Ascending aorta (tissue), 2 donors: ENCODE data around the gene RPTOR. TPM values are rescaled to one million over a fixed set of nuclear protein-coding genes. Genes with fewer than 3 reads are reported as not detected.

Source experiments
- DNase-seq, 2 donors: peaks; one replicate each; pipeline ENCODE4 v3.0.0-alpha.2; 2019; ENCODE audit warnings: low spot score in 2 of 2
- H3K27ac ChIP-seq, 2 donors: fragments of 200-600 bp; sonication (generic); one replicate each; pipeline ENCODE4 v1.5.1; 2016 to 2017; ENCODE audit warnings: mild to moderate bottlenecking in 1 of 2
- H3K27me3 ChIP-seq: fragments of 200-600 bp; sonication (generic); one replicate; pipeline ENCODE4 v1.5.1; 2017
- H3K36me3 ChIP-seq, 2 donors: fragments of 200-600 bp; sonication (generic); one replicate each; pipeline ENCODE4 v1.5.1; 2016
- H3K4me1 ChIP-seq, 2 donors: fragments of 200-600 bp; sonication (generic); one replicate each; pipeline ENCODE4 v1.5.1; 2016 to 2017; ENCODE audit warnings: mild to moderate bottlenecking in 1 of 2
- H3K4me3 ChIP-seq, 2 donors: fragments of 200-600 bp; sonication (generic); one replicate each; pipeline ENCODE4 v1.5.1; 2016 to 2017; ENCODE audit warnings: mild to moderate bottlenecking in 1 of 2
- H3K9me3 ChIP-seq, 2 donors: fragments of 200-600 bp; sonication (generic); one replicate each; pipeline ENCODE4 v1.5.1; 2016
- intact Hi-C: fragments of 100-400 bp; cut with DNase I; formaldehyde crosslinking; loops from one replicate; pipeline ENCODE4 v1.15.1; 2023
- total RNA-seq: library from RNA; depleted of rRNA; stranded (reverse); fragments of >200 nt; gene quantifications from one replicate; pipeline ENCODE4 v1.1.0, GENCODE V29; 2016
- TF ChIP-seq, protein P1 (sequence below), 3 experiments: fragments of 200-600 bp in 2 of 3; fragments of 450-650 bp in 1 of 3; sonication (generic) in 2 of 3; IDR thresholded peaks; one replicate each; pipeline ENCODE4 v1.5.1; 2016 to 2019; ENCODE audit warnings: antibody characterized with exemption in 3 of 3, mild to moderate bottlenecking in 1 of 3, moderate library complexity in 1 of 3

RPTOR gene
- total RNA-seq, 1 donor from 2014 or later, result 36.1 TPM

GRCh38 chr17:80878876-80879722, 334.5 kb downstream of the RPTOR start:
- H3K36me3 ChIP-seq, result peaks cover 26 to 28% of the 10 kb centered on the region in 2 donors
- no peaks in the 10 kb centered on the region for H3K4me1 ChIP-seq
- H3K9me3 ChIP-seq, result no peaks in the 10 kb centered on the region
- TF ChIP-seq, protein P1, sequence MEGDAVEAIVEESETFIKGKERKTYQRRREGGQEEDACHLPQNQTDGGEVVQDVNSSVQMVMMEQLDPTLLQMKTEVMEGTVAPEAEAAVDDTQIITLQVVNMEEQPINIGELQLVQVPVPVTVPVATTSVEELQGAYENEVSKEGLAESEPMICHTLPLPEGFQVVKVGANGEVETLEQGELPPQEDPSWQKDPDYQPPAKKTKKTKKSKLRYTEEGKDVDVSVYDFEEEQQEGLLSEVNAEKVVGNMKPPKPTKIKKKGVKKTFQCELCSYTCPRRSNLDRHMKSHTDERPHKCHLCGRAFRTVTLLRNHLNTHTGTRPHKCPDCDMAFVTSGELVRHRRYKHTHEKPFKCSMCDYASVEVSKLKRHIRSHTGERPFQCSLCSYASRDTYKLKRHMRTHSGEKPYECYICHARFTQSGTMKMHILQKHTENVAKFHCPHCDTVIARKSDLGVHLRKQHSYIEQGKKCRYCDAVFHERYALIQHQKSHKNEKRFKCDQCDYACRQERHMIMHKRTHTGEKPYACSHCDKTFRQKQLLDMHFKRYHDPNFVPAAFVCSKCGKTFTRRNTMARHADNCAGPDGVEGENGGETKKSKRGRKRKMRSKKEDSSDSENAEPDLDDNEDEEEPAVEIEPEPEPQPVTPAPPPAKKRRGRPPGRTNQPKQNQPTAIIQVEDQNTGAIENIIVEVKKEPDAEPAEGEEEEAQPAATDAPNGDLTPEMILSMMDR (IDR thresholded peaks at IDR 0.05), result no peak
- intact Hi-C loops, result no loop called here
- no peak overlapping the region for H3K4me3 ChIP-seq
- DNase-seq, result no peak
- H3K27me3 ChIP-seq, result no peaks in the 10 kb centered on the region
- H3K27ac ChIP-seq, result no peak overlapping the region

DNA sequence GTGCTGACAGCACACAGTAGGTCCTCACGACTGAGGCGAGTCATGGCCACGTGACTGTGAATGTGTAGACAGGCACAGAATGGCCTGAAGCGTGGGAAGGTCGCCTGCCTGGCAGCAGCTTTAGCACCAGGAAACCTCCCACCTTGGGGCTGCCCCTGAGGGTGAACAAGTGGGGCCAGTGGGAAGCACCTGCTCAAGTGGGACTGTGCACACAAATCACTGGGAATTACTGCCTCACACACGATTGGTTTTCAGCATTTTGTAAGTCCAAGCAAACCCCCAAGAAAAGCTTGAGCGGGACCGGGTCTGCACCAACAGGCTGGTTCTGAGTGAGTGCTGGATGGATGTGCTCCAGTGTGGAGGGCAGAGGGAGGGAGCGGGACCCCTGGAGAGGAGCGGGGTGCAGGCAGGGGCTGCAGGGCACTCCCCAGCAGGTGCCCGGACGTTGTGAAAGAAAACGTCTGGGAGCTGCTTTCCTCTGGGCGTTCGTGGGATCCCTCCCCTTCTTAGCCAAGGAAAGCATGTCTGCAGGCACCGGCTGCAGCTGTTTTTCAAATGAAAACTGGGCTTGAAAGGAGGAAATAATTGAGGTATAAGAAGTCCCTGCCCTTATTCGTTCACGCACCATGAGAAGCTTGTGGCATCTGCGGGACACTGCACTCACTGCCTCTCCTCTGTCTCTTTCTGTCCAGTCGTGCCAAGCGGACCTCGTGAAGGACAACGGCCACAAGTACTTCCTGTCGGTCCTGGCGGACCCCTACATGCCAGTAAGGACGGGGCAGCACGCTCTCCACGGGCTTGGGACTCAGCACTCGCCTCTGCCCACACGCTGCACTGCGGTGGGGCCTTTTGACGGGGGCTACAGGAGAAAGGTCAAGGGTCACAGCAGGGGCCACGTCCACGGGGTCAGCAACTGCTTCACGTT, 335.3 kb downstream of the RPTOR start:
- Histone ChIP-seq H3K27me3 (no peaks in the 10 kb centered on the region), H3K4me3 (no peak overlapping the region), H3K27ac (no peak overlapping the region), H3K9me3 (no peaks in the 10 kb centered on the region), H3K4me1 (no peaks in the 10 kb centered on the region), H3K36me3 (peaks cover 33 to 37% of the 10 kb centered on the region in 2 donors)
- intact Hi-C loops, result no loop called here
- TF ChIP-seq, protein P1 (IDR thresholded peaks at IDR 0.05), result no peak
- no peak for DNase-seq

- Histone ChIP-seq H3K27ac (no peak overlapping the region), H3K4me3 (no peak overlapping the region), H3K27me3 (no peaks in the 10 kb centered on the region), H3K36me3 (peaks cover 39 to 41% of the 10 kb centered on the region in 2 donors), H3K4me1 (no peaks in the 10 kb centered on the region), H3K9me3 (no peaks in the 10 kb centered on the region)
- DNase-seq, result no peak
- TF ChIP-seq, protein P1 (IDR thresholded peaks at IDR 0.05), result no peak
- intact Hi-C loops, result no loop called here
These were observed 336.0 kb downstream of the RPTOR start for GRCh38 chr17:80880648-80880985.

DNA sequence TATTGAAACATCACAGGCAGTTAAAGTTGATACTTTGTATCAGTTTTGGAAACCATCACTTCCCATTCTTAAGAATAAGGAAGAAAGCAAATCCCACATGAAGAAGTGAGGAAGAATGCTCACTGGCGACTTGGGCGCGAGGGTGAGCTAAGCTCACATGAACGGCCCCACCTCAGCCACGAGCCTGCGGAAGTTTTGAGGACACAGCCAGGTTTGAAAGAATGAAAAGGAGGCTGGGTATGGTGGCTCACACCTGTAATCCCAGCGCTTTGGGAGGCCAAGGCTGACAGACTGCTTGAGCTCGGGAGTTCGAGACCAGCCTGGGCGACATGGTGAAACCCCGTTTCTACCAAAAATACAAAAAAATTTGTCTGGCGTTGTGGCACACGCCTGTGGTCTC, 336.7 kb downstream of the RPTOR start:
- no peaks in the 10 kb centered on the region for H3K27me3 ChIP-seq
- H3K4me1 ChIP-seq, result no peaks in the 10 kb centered on the region
- H3K36me3 ChIP-seq, result peaks cover 43 to 47% of the 10 kb centered on the region in 2 donors
- H3K27ac ChIP-seq, result no peak overlapping the region
- no peak overlapping the region for H3K4me3 ChIP-seq
- intact Hi-C loops, result no loop called here
- no peak for DNase-seq
- TF ChIP-seq, protein P1 (IDR thresholded peaks at IDR 0.05), result no peak
- H3K9me3 ChIP-seq, result no peaks in the 10 kb centered on the region

DNA sequence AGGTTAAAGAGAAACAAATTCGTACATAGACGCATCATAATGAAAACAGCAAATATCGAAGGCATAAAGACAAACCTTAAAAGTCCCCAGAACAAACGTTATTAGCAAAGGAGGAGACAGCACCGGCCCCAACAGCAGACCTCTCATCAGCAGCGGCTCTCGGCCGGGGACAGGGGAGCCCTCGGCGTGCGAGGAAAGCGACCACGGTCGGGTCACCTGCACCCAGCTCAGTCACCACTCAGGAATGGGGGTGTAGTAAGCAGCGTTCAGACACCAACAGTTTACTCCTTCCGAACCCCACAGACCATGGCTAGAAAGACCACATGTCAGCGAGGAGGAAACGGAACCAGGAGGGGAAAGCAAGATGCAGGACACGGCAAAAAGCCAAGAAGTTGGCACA, 337.7 kb downstream of the RPTOR start:
- no peaks in the 10 kb centered on the region for H3K27me3 ChIP-seq
- intact Hi-C loops, result no loop called here
- H3K36me3 ChIP-seq, result peaks cover 43 to 47% of the 10 kb centered on the region in 2 donors
- no peak overlapping the region for H3K27ac ChIP-seq
- no peaks in the 10 kb centered on the region for H3K4me1 ChIP-seq
- no peak for DNase-seq
- H3K9me3 ChIP-seq, result no peaks in the 10 kb centered on the region
- TF ChIP-seq, protein P1 (IDR thresholded peaks at IDR 0.05), result no peak
- no peak overlapping the region for H3K4me3 ChIP-seq
